K562 (cell line): Measurements from ENCODE around the gene CARM1. TPM values are rescaled to one million over a fixed set of nuclear protein-coding genes. Genes with fewer than 3 reads are reported as not detected.

Experiments
- ATAC-seq: fragments of 200-7000 bp; cut with Tn5 transposase; 3 replicates; pipeline ENCODE4 v1.9.1; 2020; ENCODE audit warnings: moderate library complexity
- BruUV-seq: library from RNA; stranded (reverse); fragments of 400-500 nt; replicated peaks from 2 replicates; lab custom pipeline; 2021; lab: Mats Ljungman, UMichigan
- CTCF ChIA-PET: fragments of 300-600 bp; formaldehyde crosslinking; extraction: SDS; loops from one replicate; lab custom pipeline; 2021; ENCODE audit warnings: low intra/inter-chr PET ratio; lab: Yijun Ruan, JAX
- POLR2A ChIA-PET: fragments of 300-600, 350-650 bp; sonication (Branson Sonifier 250); formaldehyde crosslinking; extraction: SDS; loops from one replicate; lab custom pipeline; 2021; ENCODE audit warnings: antibody characterized with exemption, inconsistent platforms; lab: Yijun Ruan, JAX
- DNase-seq, 4 experiments: peaks; one replicate each; pipeline versions ENCODE4 v3.0.0 to v3.0.0-alpha.2; 2011 to 2018; ENCODE audit warnings: low spot score in 3 of 4, mixed read lengths in 3 of 4; ENCODE audit errors: extremely low read depth in 1 of 4
- FAIRE-seq: peaks from 2 replicates; lab custom pipeline; 2011; peaks lifted over from hg19 to GRCh38; lab: Jason Lieb, UNC
- H2AFZ ChIP-seq: 2 replicates; pipeline ENCODE4 v1.6.0; 2011; ENCODE audit warnings: low read depth, low read length, control low read depth, inconsistent platforms
- H3K27ac ChIP-seq: fragments of 200-600 bp; 3 replicates; pipeline ENCODE4 v1.8.0; 2011; ENCODE audit warnings: low read depth, mild to moderate bottlenecking, control low read depth, inconsistent platforms, low read length, moderate library complexity, mixed read lengths; ENCODE audit errors: extremely low read depth
- H3K27me3 ChIP-seq, 2 experiments: fragments of 300-600 bp in 1 of 2; 2 replicates in 1 of 2; 3 replicates in 1 of 2; pipeline versions ENCODE4 v1.6.0 to v1.8.0; 2011; ENCODE audit warnings: inconsistent platforms in 2 of 2, low read length in 2 of 2, mild to moderate bottlenecking in 1 of 2, mixed read lengths in 1 of 2, moderate library complexity in 1 of 2; ENCODE audit not compliant: control insufficient read depth in 2 of 2, insufficient read depth in 2 of 2
- H3K36me3 ChIP-seq: fragments of 300-600 bp; 3 replicates; pipeline ENCODE4 v1.8.0; 2011; ENCODE audit warnings: mild to moderate bottlenecking, low read length, inconsistent platforms; ENCODE audit not compliant: control insufficient read depth, insufficient read depth
- H3K4me1 ChIP-seq, 2 experiments: fragments of 200-600 bp in 1 of 2; replicated peaks in 1 of 2; 2 replicates in 1 of 2; 3 replicates in 1 of 2; pipeline versions ENCODE4 v1.5.1 to v1.8.0; 2011; ENCODE audit warnings: inconsistent platforms in 2 of 2, low read length in 2 of 2, mild to moderate bottlenecking in 1 of 2, mixed read lengths in 1 of 2, moderate library complexity in 1 of 2; ENCODE audit not compliant: control insufficient read depth in 2 of 2, insufficient read depth in 2 of 2
- H3K4me2 ChIP-seq: 2 replicates; pipeline ENCODE4 v1.6.1; 2011; ENCODE audit warnings: low read length, control low read depth, inconsistent platforms, mixed read lengths; ENCODE audit not compliant: insufficient read depth
- H3K4me3 ChIP-seq: fragments of 200-600 bp; sonication (generic), shearing (Covaris generic); 2 replicates; pipeline ENCODE4 v1.5.1; 2016; ENCODE audit warnings: control low read depth, inconsistent platforms
- H3K79me2 ChIP-seq: fragments of 200-600 bp; 3 replicates; pipeline ENCODE4 v1.8.0; 2011; ENCODE audit warnings: low read length, inconsistent platforms; ENCODE audit not compliant: control insufficient read depth, insufficient read depth
- H3K9ac ChIP-seq, 2 experiments: 2 replicates each; pipeline versions ENCODE4 v1.6.0 to v1.6.1; 2011; ENCODE audit warnings: low read depth in 2 of 2, low read length in 2 of 2, control low read depth in 1 of 2, inconsistent platforms in 1 of 2, mild to moderate bottlenecking in 1 of 2, mixed read lengths in 1 of 2; ENCODE audit not compliant: insufficient read depth in 1 of 2
- H3K9me1 ChIP-seq: one replicate; pipeline ENCODE4 v1.6.0; 2011; ENCODE audit warnings: inconsistent platforms, mild to moderate bottlenecking, low read length, moderate library complexity; ENCODE audit not compliant: control insufficient read depth, insufficient read depth
- H3K9me3 ChIP-seq: replicated peaks from 2 replicates; pipeline ENCODE4 v1.5.1; 2011; ENCODE audit warnings: low read depth, low read length, inconsistent platforms; ENCODE audit not compliant: control insufficient read depth, insufficient read depth
- H4K20me1 ChIP-seq: replicated peaks from 2 replicates; pipeline ENCODE4 v1.6.1; 2011; ENCODE audit warnings: low read length, inconsistent platforms, mixed read lengths; ENCODE audit not compliant: control insufficient read depth, insufficient read depth
- BCLAF1 ChIP-seq, 2 experiments: fragments of 450-650 bp in 1 of 2; IDR thresholded peaks; 2 replicates each; pipeline ENCODE4 v1.6.1; 2011 to 2017; ENCODE audit warnings: low read depth in 2 of 2, antibody characterized with exemption in 1 of 2, borderline replicate concordance in 1 of 2, low read length in 1 of 2, mild to moderate bottlenecking in 1 of 2, mixed read lengths in 1 of 2; ENCODE audit not compliant: control insufficient read depth in 1 of 2
- CREB3 ChIP-seq: fragments of 450-650 bp; conservative IDR thresholded peaks from 2 replicates; pipeline ENCODE4 v1.6.1; 2016; ENCODE audit warnings: missing genetic modification characterization, low read depth, mild to moderate bottlenecking, missing compliant biosample characterization, moderate library complexity
- ETV5 ChIP-seq: sonication (generic); formaldehyde crosslinking; IDR thresholded peaks from 2 replicates; pipeline ENCODE4 v1.4.0; 2020; ENCODE audit warnings: low read depth, mild to moderate bottlenecking, missing genetic modification reagents
- FOXK2 ChIP-seq, 2 experiments: fragments of 450-650 bp; IDR thresholded peaks in 1 of 2; conservative IDR thresholded peaks in 1 of 2; 2 replicates each; pipeline ENCODE4 v1.6.1; 2016; ENCODE audit warnings: low read depth in 2 of 2, mild to moderate bottlenecking in 1 of 2
- GABPB2 ChIP-seq: fragments of 250-450 bp; sonication (Bioruptor Pico); conservative IDR thresholded peaks from 2 replicates; pipeline ENCODE4 v1.5.1; 2021; ENCODE audit warnings: mild to moderate bottlenecking
- HDAC1 ChIP-seq, 2 experiments: fragments of 450-650 bp; IDR thresholded peaks; 2 replicates each; pipeline ENCODE4 v1.6.1; 2016 to 2017; ENCODE audit warnings: inconsistent platforms in 1 of 2, mild to moderate bottlenecking in 1 of 2, moderate library complexity in 1 of 2
- HDAC3 ChIP-seq: fragments of 450-650 bp; IDR thresholded peaks from 2 replicates; pipeline ENCODE4 v1.6.1; 2018; ENCODE audit warnings: borderline replicate concordance, mild to moderate bottlenecking, moderate library complexity; ENCODE audit not compliant: partially characterized antibody
- HNRNPUL1 ChIP-seq: fragments of 200-400 bp; formaldehyde crosslinking; IDR thresholded peaks from 2 replicates; pipeline ENCODE4 v1.6.1; 2017; ENCODE audit warnings: low read length
- KHSRP ChIP-seq: fragments of 450-650 bp; IDR thresholded peaks from 2 replicates; pipeline ENCODE4 v1.6.1; 2017
- POLR2G ChIP-seq: fragments of 200-400 bp; formaldehyde crosslinking; IDR thresholded peaks from 2 replicates; pipeline ENCODE4 v1.6.1; 2017; ENCODE audit warnings: low read depth, mild to moderate bottlenecking, antibody characterized with exemption, low read length, moderate library complexity
- POU5F1 ChIP-seq: fragments of 150-350 bp; IDR thresholded peaks from 2 replicates; pipeline ENCODE4 v1.6.1; 2014; ENCODE audit warnings: borderline replicate concordance, low read length, low read depth, mild to moderate bottlenecking; ENCODE audit not compliant: partially characterized antibody
- RBFOX2 ChIP-seq: fragments of 200-400 bp; formaldehyde crosslinking; IDR thresholded peaks from 2 replicates; pipeline ENCODE4 v1.6.1; 2017; ENCODE audit warnings: low read depth, mild to moderate bottlenecking, low read length, moderate library complexity
- ZNF239 ChIP-seq: fragments of 250-450 bp; sonication (Bioruptor Pico); IDR thresholded peaks from 2 replicates; pipeline ENCODE4 v1.4.0; 2020; ENCODE audit warnings: mild to moderate bottlenecking
- ZNF316 ChIP-seq: fragments of 450-650 bp; IDR thresholded peaks from 2 replicates; pipeline ENCODE4 v1.6.1; 2016
- ZNF655 ChIP-seq: fragments of 250-450 bp; sonication (Bioruptor Pico); IDR thresholded peaks from 2 replicates; pipeline ENCODE4 v1.5.0; 2021
- WGBS: fragments of 100-300 bp; shearing (Covaris generic); methylation state at CpG from one replicate; pipeline ENCODE4 v1.1.6; 2016; ENCODE audit warnings: low coverage, mixed read lengths; ENCODE audit not compliant: insufficient coverage; ENCODE audit errors: missing lambda C conversion rate; 5-methylcytosine and 5-hydroxymethylcytosine counted together
- in situ Hi-C: fragments of 300-500 bp; cut with MboI; formaldehyde crosslinking; loops from 4 replicates; pipeline ENCODE4 v1.15.0; 2018; ENCODE audit warnings: inconsistent platforms, mixed read lengths
- intact Hi-C: fragments of 100-400 bp; cut with micrococcal nuclease; formaldehyde crosslinking; loops from 2 replicates; pipeline ENCODE4 v1.14.2; 2022
- polyA plus RNA-seq, 8 experiments: library from polyadenylated mRNA; depleted of rRNA in 4 of 8; stranded (reverse) in 5 of 8; unstranded in 3 of 8; fragments of >200 nt; fragmentation: Nextera tagmentation in 2 of 8; fragmentation: Illumina TruSeq in 1 of 8; extraction: Ambion mirVana in 2 of 8; extraction: Trizol in 1 of 8; gene quantifications; 2 replicates each; pipeline versions ENCODE4 v1.2.1 to v1.2.3, GENCODE V29; 2011 to 2014; ENCODE audit warnings: inconsistent platforms in 1 of 8, missing spikeins in 1 of 8
- total RNA-seq, 7 experiments: library from RNA; depleted of rRNA in 6 of 7; stranded (reverse); fragments of >200 nt in 6 of 7; fragmentation: Illumina TruSeq in 2 of 7; extraction: Trizol in 2 of 7; gene quantifications; 2 replicates each; pipeline versions ENCODE4 v1.2.1 to v1.2.3, GENCODE V29; 2011 to 2021; ENCODE audit warnings: low replicate concordance in 1 of 7

CARM1 gene
- total and polyA plus RNA-seq, 9 of the 15 experiments (the other 6 are each of a cell fraction or from before 2014, with no cell fraction given): 0.36 to 86.0 (median 29.7) TPM

GRCh38 chr19:10961073-10961860 lies 89.9 kb downstream of the CARM1 start (continued):
- TF ChIP-seq ETV5: no peak
- no peak for TF ChIP-seq KHSRP
- TF ChIP-seq GABPB2: no peak
- no peak for TF ChIP-seq HDAC1 (IDR thresholded peaks at IDR 0.05)

- in situ Hi-C loops (no loop called here), intact Hi-C loops (no loop called here)
- ATAC-seq (no peak), FAIRE-seq (no peak), DNase-seq (peak in 1 of 4 experiments; percentile 11)
- Histone ChIP-seq H3K79me2 (peaks cover 77% of the 10 kb centered on the region), H3K27me3 (no peaks in the 10 kb centered on the region), H4K20me1 (peaks cover 8% of the 10 kb centered on the region), H3K9me1 (peaks cover 4% of the 10 kb centered on the region), H3K4me2 (peak overlapping the region; percentile 88), H3K9me3 (no peaks in the 10 kb centered on the region), H3K4me3 (peak overlapping the region; percentile 99; the same call in 1 of the 2 replicates), H3K27ac (peak overlapping the region; percentile 35; the same call in 1 of the 3 replicates), H3K4me1 (peaks cover 15 to 30% of the 10 kb centered on the region in 2 experiments; a peak in 4 of 5 replicates), H2AFZ (no peak overlapping the region), H3K36me3 (peaks cover 16% of the 10 kb centered on the region; the same call in 2 of the 3 replicates), H3K9ac (peak overlapping the region; percentile 96 to 100; a peak in 2 of 4 replicates)
- CTCF ChIA-PET: no interaction called here
- BruUV-seq: no TSS peak
- POLR2A ChIA-PET: interaction anchor here (1.5 kb wide), 1 partner anchor 10 kb away, joined by 3 read pairs; no protein-coding TSS in a partner anchor
- 57% methylated on average over 10 of the region's 10 CpGs for WGBS
- TF ChIP-seq ZNF239 (CRISPR knock-in tag) (no peak), ZNF316 (no peak), RBFOX2 (peak; percentile 45), FOXK2 (conservative IDR thresholded peaks at IDR 0.05 in 1 of 2, IDR thresholded peaks at IDR 0.05 in 1 of 2; ENCODE audit: low read depth in 2 of 2) (no peak), CREB3 (no peak), HNRNPUL1 (no peak), POU5F1 (no peak), ZNF655 (no peak), HDAC3 (no peak), POLR2G (0 out of 2 replicates have a peak, but pooled peaks have one; percentile 16), BCLAF1 (IDR thresholded peaks at IDR 0.05; ENCODE audit: borderline replicate concordance in 1 of 2, control insufficient read depth in 1 of 2, low read depth in 2 of 2, low read length in 1 of 2) (no peak)
Observed at GRCh38 chr19:10962863-10963262, 91.5 kb downstream of the CARM1 start.
